Nephron progenitor cell (in vitro differentiated cells): ENCODE data around the gene ATIC.

Experiments used
- DNase-seq: peaks from one replicate; pipeline ENCODE4 v3.0.0; 2021
- H3K27ac Mint-ChIP-seq: 2 replicates; pipeline ENCODE4 v1.8.0; 2021; ENCODE audit warnings: mild to moderate bottlenecking, moderate library complexity, mixed read lengths
- H3K27me3 Mint-ChIP-seq: 2 replicates; pipeline ENCODE4 v1.8.0; 2021; ENCODE audit warnings: mild to moderate bottlenecking, low read depth, mixed read lengths; ENCODE audit not compliant: poor library complexity
- H3K36me3 Mint-ChIP-seq: 2 replicates; pipeline ENCODE4 v1.8.0; 2021; ENCODE audit warnings: low read depth, mixed read lengths
- H3K4me1 Mint-ChIP-seq: 2 replicates; pipeline ENCODE4 v1.8.0; 2021; ENCODE audit warnings: mixed read lengths
- H3K4me3 Mint-ChIP-seq: 2 replicates; pipeline ENCODE4 v1.8.0; 2021; ENCODE audit warnings: mild to moderate bottlenecking, moderate library complexity, mixed read lengths
- H3K9me3 Mint-ChIP-seq: 2 replicates; pipeline ENCODE4 v1.8.0; 2021; ENCODE audit warnings: mild to moderate bottlenecking, moderate library complexity, mixed read lengths
- CTCF ChIP-seq: fragments of 200-600 bp; sonication (generic); IDR thresholded peaks from 2 replicates; pipeline ENCODE4 v1.5.0; 2021; ENCODE audit warnings: antibody characterized with exemption

Gene ATIC

GRCh38 chr2:215270118-215270451 is 41.8 kb upstream of the ATIC start:
- Mint-ChIP-seq H3K36me3 (peaks cover 6% of the 10 kb centered on the region), H3K4me1 (peaks cover 27% of the 10 kb centered on the region), H3K27ac (peak overlapping the region; percentile 26)

DNA sequence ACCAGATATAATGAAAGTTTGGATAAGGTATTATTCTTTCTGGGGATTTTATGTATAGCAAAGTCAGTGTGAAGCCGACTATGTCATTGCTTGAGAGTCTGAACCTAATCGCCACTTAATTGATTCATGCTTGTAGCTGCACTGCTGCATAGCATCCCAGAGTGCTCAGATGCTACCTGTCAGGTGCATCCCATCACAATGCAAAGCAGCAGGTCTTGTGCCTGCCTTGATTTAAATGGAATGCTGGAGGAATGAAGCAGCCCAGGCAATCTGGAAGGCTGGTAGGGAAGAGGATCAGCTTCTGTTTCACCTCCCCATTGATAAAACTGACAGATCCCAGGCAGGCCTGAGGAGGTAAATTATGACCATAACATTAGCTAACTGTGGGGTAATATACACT is 40.4 kb upstream of the ATIC start:
- no peak for DNase-seq
- H3K36me3 Mint-ChIP-seq: peaks cover 6% of the 10 kb centered on the region
- no peak overlapping the region for H3K4me3 Mint-ChIP-seq
- TF ChIP-seq CTCF: no peak
- peaks cover 5% of the 10 kb centered on the region for H3K9me3 Mint-ChIP-seq
- peak overlapping the region; percentile 68 for H3K27ac Mint-ChIP-seq
- no peaks in the 10 kb centered on the region for H3K27me3 Mint-ChIP-seq
- peaks cover 27% of the 10 kb centered on the region for H3K4me1 Mint-ChIP-seq

More at GRCh38 chr2:215270118-215270451, 41.8 kb upstream of the ATIC start:
- DNase-seq: no peak
- TF ChIP-seq CTCF: no peak
- Mint-ChIP-seq H3K9me3 (peaks cover 5% of the 10 kb centered on the region), H3K27me3 (no peaks in the 10 kb centered on the region), H3K4me3 (no peak overlapping the region)

DNA sequence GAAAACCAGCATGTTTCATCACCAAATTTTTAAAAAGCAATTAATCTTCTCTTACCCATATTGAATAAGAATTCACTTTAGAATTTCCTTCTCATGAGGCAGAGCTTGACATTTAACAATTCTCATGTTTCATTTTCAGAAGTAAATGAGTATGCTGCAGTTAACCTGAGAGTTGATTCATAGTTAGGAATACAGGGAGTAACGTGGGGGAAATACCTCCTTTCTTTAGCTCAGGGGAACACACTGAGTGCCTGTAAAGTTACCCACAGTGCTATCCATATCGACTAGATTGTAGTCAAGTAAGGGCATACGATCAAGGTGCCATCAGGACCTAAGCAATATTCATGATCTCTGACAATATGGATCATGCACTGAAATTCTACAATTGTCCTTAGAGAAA is 38.9 kb upstream of the ATIC start:
- Mint-ChIP-seq H3K27ac (no peak overlapping the region), H3K4me3 (no peak overlapping the region), H3K4me1 (peaks cover 27% of the 10 kb centered on the region), H3K36me3 (peaks cover under 1% of the 10 kb centered on the region), H3K9me3 (peaks cover under 1% of the 10 kb centered on the region), H3K27me3 (no peaks in the 10 kb centered on the region)
- no peak for DNase-seq
- TF ChIP-seq CTCF: no peak

GRCh38 chr2:215274829-215275228 is 37.0 kb upstream of the ATIC start:
- TF ChIP-seq CTCF: no peak
- Mint-ChIP-seq H3K27ac (no peak overlapping the region), H3K4me3 (no peak overlapping the region), H3K36me3 (no peaks in the 10 kb centered on the region), H3K4me1 (peaks cover 14% of the 10 kb centered on the region), H3K27me3 (no peaks in the 10 kb centered on the region), H3K9me3 (no peaks in the 10 kb centered on the region)
- DNase-seq: no peak

DNA sequence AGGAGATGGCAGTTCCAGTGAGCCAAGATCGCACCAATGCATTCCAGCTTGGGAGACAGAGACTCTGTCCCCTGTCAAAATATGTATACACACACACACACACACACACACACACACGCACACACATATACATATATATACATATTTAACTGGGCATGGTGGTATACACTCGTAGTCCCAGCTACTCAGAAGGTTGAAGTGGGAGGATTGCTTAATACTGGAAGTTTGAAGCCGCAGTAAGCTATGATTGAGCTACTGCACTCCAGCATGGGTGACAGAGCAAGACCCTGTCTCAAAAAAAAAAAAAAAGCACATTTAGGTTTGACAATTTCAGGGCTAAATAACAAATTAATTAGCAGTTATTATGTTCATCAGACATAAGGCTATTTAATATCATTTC is 36.0 kb upstream of the ATIC start:
- TF ChIP-seq CTCF: no peak
- H3K4me1 Mint-ChIP-seq: peaks cover 11% of the 10 kb centered on the region
- H3K9me3 Mint-ChIP-seq: no peaks in the 10 kb centered on the region
- no peak for DNase-seq
- no peaks in the 10 kb centered on the region for H3K27me3 Mint-ChIP-seq
- H3K4me3 Mint-ChIP-seq: no peak overlapping the region
- no peaks in the 10 kb centered on the region for H3K36me3 Mint-ChIP-seq
- no peak overlapping the region for H3K27ac Mint-ChIP-seq

DNA sequence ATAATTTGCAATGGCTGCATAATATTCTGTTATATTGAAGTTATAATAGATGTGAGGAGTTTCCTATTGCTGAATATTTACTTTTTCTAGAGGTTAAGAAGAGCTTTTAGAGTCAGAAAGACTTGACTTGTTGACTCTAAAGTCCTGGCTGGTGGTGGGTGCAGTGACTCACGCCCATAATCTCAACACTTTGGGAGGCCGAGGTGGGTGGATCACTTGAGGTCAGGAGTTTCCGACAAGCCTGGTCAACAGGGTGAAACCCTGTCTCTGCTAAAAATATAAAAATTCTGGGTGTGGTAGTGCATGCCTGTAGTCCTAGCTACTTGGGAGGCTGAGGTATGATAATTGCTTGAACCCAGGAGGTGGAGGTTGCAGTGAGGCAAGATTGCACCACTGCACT is 33.9 kb upstream of the ATIC start:
- no peak for DNase-seq
- H3K36me3 Mint-ChIP-seq: no peaks in the 10 kb centered on the region
- TF ChIP-seq CTCF: no peak
- H3K27me3 Mint-ChIP-seq: no peaks in the 10 kb centered on the region
- H3K4me1 Mint-ChIP-seq: no peaks in the 10 kb centered on the region
- H3K9me3 Mint-ChIP-seq: no peaks in the 10 kb centered on the region
- H3K27ac Mint-ChIP-seq: no peak overlapping the region
- no peak overlapping the region for H3K4me3 Mint-ChIP-seq
